H1 (cell line): ENCODE data around the gene DENND4C.

Experiments used
- BRCA1 ChIP-seq: IDR thresholded peaks from 2 replicates; pipeline ENCODE4 v1.6.1; 2012; ENCODE audit warnings: low read depth, low read length, improper control_type of control experiment
- CTCF ChIP-seq, 3 experiments: IDR thresholded peaks; 1 replicate in 2 of 3; 2 replicates in 1 of 3; pipeline versions ENCODE4 v1.5.1 to v1.6.1; 2011; ENCODE audit warnings: low read length in 3 of 3, mild to moderate bottlenecking in 3 of 3, inconsistent platforms in 2 of 3, low read depth in 1 of 3, moderate library complexity in 1 of 3; ENCODE audit not compliant: insufficient read depth in 1 of 3; ENCODE audit errors: control extremely low read depth in 1 of 3
- EZH2 ChIP-seq: fragments of 200-600 bp; sonication (generic); IDR thresholded peaks from 2 replicates; pipeline ENCODE4 v1.7.1; 2012; ENCODE audit warnings: low read depth, mild to moderate bottlenecking, moderate library complexity, low read length, inconsistent platforms; ENCODE audit not compliant: severe bottlenecking
- GABPA ChIP-seq: IDR thresholded peaks from 2 replicates; pipeline ENCODE4 v1.6.1; 2011; ENCODE audit warnings: mild to moderate bottlenecking, low read length, moderate library complexity, borderline replicate concordance; ENCODE audit not compliant: insufficient read depth
- RAD21 ChIP-seq, 2 experiments: IDR thresholded peaks in 1 of 2; conservative IDR thresholded peaks in 1 of 2; 2 replicates each; pipeline ENCODE4 v1.6.1; 2011; ENCODE audit warnings: low read depth in 2 of 2, low read length in 2 of 2, improper control_type of control experiment in 1 of 2, inconsistent platforms in 1 of 2, mild to moderate bottlenecking in 1 of 2, moderate library complexity in 1 of 2

- no peak for TF ChIP-seq BRCA1
- TF ChIP-seq EZH2, result no peak
- TF ChIP-seq CTCF (IDR thresholded peaks at IDR 0.05; ENCODE audit: control extremely low read depth in 1 of 3, insufficient read depth in 1 of 3, low read depth in 1 of 3, low read length in 3 of 3), result no peak
- no peak for TF ChIP-seq GABPA
- no peak for TF ChIP-seq RAD21 (IDR thresholded peaks at IDR 0.05 in 1 of 2, conservative IDR thresholded peaks at IDR 0.05 in 1 of 2; ENCODE audit: low read depth in 2 of 2, low read length in 2 of 2)
Measured at GRCh38 chr9:19298436-19299000, 68.0 kb downstream of the DENND4C start.
